WTC11 (cell line): ENCODE results near the gene AMPD1. TPM values are rescaled to one million over a fixed set of nuclear protein-coding genes. Genes with fewer than 3 reads are reported as not detected.

ENCODE experiments used
- ATAC-seq: fragments of 200-7000 bp; cut with Tn5 transposase; 2 replicates; pipeline ENCODE4 v1.10.0; 2021; ENCODE audit warnings: mild to moderate bottlenecking, moderate library complexity
- CTCF ChIA-PET: fragments of 300-600 bp; sonication (Branson Sonifier 250); formaldehyde crosslinking; loops from one replicate; lab custom pipeline; 2021; ENCODE audit warnings: antibody characterized with exemption; lab: Charles Lee
- POLR2A ChIA-PET: fragments of 350-600 bp; sonication (Branson Sonifier 250); formaldehyde crosslinking; loops from one replicate; lab custom pipeline; 2021; ENCODE audit warnings: antibody characterized with exemption; lab: Charles Lee
- DNase-seq: peaks from one replicate; pipeline ENCODE4 v3.0.0; 2021; ENCODE audit warnings: low spot score
- H3K27ac Mint-ChIP-seq: 2 replicates; pipeline ENCODE4 v1.8.0; 2021; ENCODE audit warnings: mixed read lengths
- H3K27me3 Mint-ChIP-seq: 2 replicates; pipeline ENCODE4 v1.8.0; 2021; ENCODE audit warnings: low read depth, mild to moderate bottlenecking, moderate library complexity, mixed read lengths
- H3K36me3 Mint-ChIP-seq: 2 replicates; pipeline ENCODE4 v1.8.0; 2021; ENCODE audit warnings: mixed read lengths
- H3K4me1 Mint-ChIP-seq: 2 replicates; pipeline ENCODE4 v1.8.0; 2022; ENCODE audit warnings: mixed read lengths
- H3K4me3 Mint-ChIP-seq: 2 replicates; pipeline ENCODE4 v1.8.0; 2021; ENCODE audit warnings: mild to moderate bottlenecking, moderate library complexity, mixed read lengths
- H3K9me3 Mint-ChIP-seq: 2 replicates; pipeline ENCODE4 v1.8.0; 2021; ENCODE audit warnings: mixed read lengths
- ATF2 ChIP-seq: sonication (generic); formaldehyde crosslinking; IDR thresholded peaks from 2 replicates; pipeline ENCODE4 v1.8.1; 2022; ENCODE audit warnings: low read depth, missing genetic modification reagents, borderline replicate concordance
- CBFB ChIP-seq: sonication (generic); formaldehyde crosslinking; IDR thresholded peaks from 2 replicates; pipeline ENCODE4 v1.8.1; 2022; ENCODE audit warnings: mild to moderate bottlenecking, low read depth, missing genetic modification reagents
- CREB1 ChIP-seq: sonication (generic); formaldehyde crosslinking; IDR thresholded peaks from 2 replicates; pipeline ENCODE4 v1.8.0; 2023; ENCODE audit warnings: mild to moderate bottlenecking, missing genetic modification reagents
- KAT7 ChIP-seq: sonication (generic); formaldehyde crosslinking; IDR thresholded peaks from 2 replicates; pipeline ENCODE4 v1.8.1; 2023; ENCODE audit warnings: missing genetic modification reagents, mild to moderate bottlenecking, borderline replicate concordance
- MAX ChIP-seq: sonication (generic); formaldehyde crosslinking; IDR thresholded peaks from 2 replicates; pipeline ENCODE4 v1.8.0; 2022; ENCODE audit warnings: mild to moderate bottlenecking, missing genetic modification reagents
- MYBL2 ChIP-seq: sonication (generic); formaldehyde crosslinking; IDR thresholded peaks from 2 replicates; pipeline ENCODE4 v1.8.1; 2023; ENCODE audit warnings: mild to moderate bottlenecking, moderate library complexity, missing genetic modification reagents
- NFE2L1 ChIP-seq: sonication (generic); formaldehyde crosslinking; IDR thresholded peaks from 2 replicates; pipeline ENCODE4 v1.8.1; 2023; ENCODE audit warnings: missing genetic modification reagents
- NR1H2 ChIP-seq: sonication (generic); formaldehyde crosslinking; IDR thresholded peaks from 2 replicates; pipeline ENCODE4 v1.9.0; 2021; ENCODE audit warnings: mild to moderate bottlenecking, moderate library complexity, missing genetic modification reagents
- ZBTB21 ChIP-seq: sonication (generic); formaldehyde crosslinking; IDR thresholded peaks from 2 replicates; pipeline ENCODE4 v1.8.1; 2023; ENCODE audit warnings: mild to moderate bottlenecking, missing genetic modification reagents, borderline replicate concordance
- ZMAT4 ChIP-seq: fragments of 250-450 bp; sonication (Bioruptor Pico); IDR thresholded peaks from 2 replicates; pipeline ENCODE4 v1.9.0; 2021; ENCODE audit warnings: mild to moderate bottlenecking
- ZNF138 ChIP-seq: sonication (generic); formaldehyde crosslinking; conservative IDR thresholded peaks from 2 replicates; pipeline ENCODE4 v1.8.1; 2022; ENCODE audit warnings: mild to moderate bottlenecking, moderate library complexity, missing genetic modification reagents
- ZNF232 ChIP-seq: sonication (generic); formaldehyde crosslinking; IDR thresholded peaks from 2 replicates; pipeline ENCODE4 v1.8.0; 2022; ENCODE audit warnings: mild to moderate bottlenecking, missing genetic modification reagents
- ZNF263 ChIP-seq: sonication (generic); formaldehyde crosslinking; IDR thresholded peaks from 2 replicates; pipeline ENCODE4 v1.8.1; 2022; ENCODE audit warnings: low read depth, mild to moderate bottlenecking, moderate library complexity, missing genetic modification reagents
- ZNF425 ChIP-seq: fragments of 250-450 bp; sonication (Bioruptor Pico); conservative IDR thresholded peaks from 2 replicates; pipeline ENCODE4 v1.9.0; 2021; ENCODE audit warnings: mild to moderate bottlenecking
- total RNA-seq: library from RNA; stranded (reverse); gene quantifications from 3 replicates; pipeline ENCODE4 v1.2.3, GENCODE V29; 2021
- TF ChIP-seq, protein P1 (sequence below): sonication (generic); formaldehyde crosslinking; IDR thresholded peaks from 2 replicates; pipeline ENCODE4 v1.8.1; 2022; ENCODE audit warnings: mild to moderate bottlenecking, moderate library complexity, missing genetic modification reagents
- TF ChIP-seq, protein P2 (sequence below): fragments of 250-450 bp; sonication (Bioruptor Pico); IDR thresholded peaks from 2 replicates; pipeline ENCODE4 v1.9.0; 2021; ENCODE audit warnings: mild to moderate bottlenecking, borderline replicate concordance
- TF ChIP-seq, protein P3 (sequence below): sonication (generic); formaldehyde crosslinking; IDR thresholded peaks from 2 replicates; pipeline ENCODE4 v1.8.0; 2023; ENCODE audit warnings: missing genetic modification reagents
- TF ChIP-seq, protein P4 (sequence below): sonication (generic); formaldehyde crosslinking; IDR thresholded peaks from 2 replicates; pipeline ENCODE4 v1.8.0; 2023; ENCODE audit warnings: missing genetic modification reagents, mild to moderate bottlenecking, borderline replicate concordance

The AMPD1 gene
- total RNA-seq, 1 experiment from 2014 or later, result not detected

DNA sequence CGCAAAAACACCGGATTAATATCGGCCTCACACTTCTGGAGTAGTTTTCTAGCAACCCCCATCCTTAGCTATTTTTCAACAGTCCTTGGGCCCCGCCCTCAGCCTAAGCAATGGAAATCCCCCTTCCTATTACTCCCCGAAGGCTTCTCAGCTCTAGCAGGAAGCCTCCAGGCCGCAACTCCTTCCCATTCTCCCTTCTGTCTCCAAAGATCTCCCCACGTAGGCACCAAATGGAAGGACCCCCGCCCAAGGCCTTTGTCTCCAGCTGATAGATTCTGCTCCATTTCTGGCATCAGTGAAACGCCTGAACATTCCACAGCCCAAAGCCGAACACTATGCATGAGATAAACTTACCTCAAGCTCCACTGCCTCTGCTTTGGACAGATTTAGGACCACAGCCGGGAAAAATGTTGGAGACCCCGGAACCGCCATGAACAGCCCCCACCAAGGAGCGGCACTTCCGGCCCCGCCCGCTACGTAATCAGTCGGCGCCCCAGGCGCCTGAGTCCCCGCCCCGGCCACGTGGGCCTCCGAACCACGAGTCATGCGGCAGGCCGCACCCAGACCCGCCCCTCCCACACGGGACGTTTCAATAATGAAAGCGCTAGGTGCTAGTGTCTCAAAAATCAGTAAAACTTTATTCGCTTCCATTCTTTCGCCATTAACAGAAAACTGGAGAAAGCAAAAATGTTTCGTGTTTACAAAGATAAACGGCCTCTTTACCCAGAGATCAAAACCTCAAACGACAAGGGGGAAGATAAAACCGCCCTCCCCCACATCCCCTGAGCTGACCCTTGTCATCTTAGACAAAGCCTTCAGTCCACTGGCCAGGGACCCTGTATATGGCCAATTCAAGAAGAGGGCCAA is 21.2 kb upstream of the AMPD1 start, which contains the start of gene NRAS (continued):
- TF ChIP-seq ATF2 (0 out of 2 replicates have a peak, but pooled peaks have one; percentile 42), KAT7 (0 out of 2 replicates have a peak, but pooled peaks have one; percentile 62), ZNF263 (CRISPR knock-in tag) (no peak), CBFB (CRISPR knock-in tag) (no peak), ZNF425 (CRISPR knock-in tag) (peak; percentile 80; the same call in 1 of the 2 replicates), ZBTB21 (no peak), CREB1 (CRISPR knock-in tag) (no peak; the same call in 1 of the 2 replicates)
- TF ChIP-seq, protein P1, sequence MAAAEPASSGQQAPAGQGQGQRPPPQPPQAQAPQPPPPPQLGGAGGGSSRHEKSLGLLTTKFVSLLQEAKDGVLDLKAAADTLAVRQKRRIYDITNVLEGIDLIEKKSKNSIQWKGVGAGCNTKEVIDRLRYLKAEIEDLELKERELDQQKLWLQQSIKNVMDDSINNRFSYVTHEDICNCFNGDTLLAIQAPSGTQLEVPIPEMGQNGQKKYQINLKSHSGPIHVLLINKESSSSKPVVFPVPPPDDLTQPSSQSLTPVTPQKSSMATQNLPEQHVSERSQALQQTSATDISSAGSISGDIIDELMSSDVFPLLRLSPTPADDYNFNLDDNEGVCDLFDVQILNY (CRISPR knock-in tag), result no peak
- TF ChIP-seq, protein P2, sequence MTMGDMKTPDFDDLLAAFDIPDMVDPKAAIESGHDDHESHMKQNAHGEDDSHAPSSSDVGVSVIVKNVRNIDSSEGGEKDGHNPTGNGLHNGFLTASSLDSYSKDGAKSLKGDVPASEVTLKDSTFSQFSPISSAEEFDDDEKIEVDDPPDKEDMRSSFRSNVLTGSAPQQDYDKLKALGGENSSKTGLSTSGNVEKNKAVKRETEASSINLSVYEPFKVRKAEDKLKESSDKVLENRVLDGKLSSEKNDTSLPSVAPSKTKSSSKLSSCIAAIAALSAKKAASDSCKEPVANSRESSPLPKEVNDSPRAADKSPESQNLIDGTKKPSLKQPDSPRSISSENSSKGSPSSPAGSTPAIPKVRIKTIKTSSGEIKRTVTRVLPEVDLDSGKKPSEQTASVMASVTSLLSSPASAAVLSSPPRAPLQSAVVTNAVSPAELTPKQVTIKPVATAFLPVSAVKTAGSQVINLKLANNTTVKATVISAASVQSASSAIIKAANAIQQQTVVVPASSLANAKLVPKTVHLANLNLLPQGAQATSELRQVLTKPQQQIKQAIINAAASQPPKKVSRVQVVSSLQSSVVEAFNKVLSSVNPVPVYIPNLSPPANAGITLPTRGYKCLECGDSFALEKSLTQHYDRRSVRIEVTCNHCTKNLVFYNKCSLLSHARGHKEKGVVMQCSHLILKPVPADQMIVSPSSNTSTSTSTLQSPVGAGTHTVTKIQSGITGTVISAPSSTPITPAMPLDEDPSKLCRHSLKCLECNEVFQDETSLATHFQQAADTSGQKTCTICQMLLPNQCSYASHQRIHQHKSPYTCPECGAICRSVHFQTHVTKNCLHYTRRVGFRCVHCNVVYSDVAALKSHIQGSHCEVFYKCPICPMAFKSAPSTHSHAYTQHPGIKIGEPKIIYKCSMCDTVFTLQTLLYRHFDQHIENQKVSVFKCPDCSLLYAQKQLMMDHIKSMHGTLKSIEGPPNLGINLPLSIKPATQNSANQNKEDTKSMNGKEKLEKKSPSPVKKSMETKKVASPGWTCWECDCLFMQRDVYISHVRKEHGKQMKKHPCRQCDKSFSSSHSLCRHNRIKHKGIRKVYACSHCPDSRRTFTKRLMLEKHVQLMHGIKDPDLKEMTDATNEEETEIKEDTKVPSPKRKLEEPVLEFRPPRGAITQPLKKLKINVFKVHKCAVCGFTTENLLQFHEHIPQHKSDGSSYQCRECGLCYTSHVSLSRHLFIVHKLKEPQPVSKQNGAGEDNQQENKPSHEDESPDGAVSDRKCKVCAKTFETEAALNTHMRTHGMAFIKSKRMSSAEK, result peak; percentile 83; the same call in 1 of the 2 replicates
- TF ChIP-seq, protein P3, sequence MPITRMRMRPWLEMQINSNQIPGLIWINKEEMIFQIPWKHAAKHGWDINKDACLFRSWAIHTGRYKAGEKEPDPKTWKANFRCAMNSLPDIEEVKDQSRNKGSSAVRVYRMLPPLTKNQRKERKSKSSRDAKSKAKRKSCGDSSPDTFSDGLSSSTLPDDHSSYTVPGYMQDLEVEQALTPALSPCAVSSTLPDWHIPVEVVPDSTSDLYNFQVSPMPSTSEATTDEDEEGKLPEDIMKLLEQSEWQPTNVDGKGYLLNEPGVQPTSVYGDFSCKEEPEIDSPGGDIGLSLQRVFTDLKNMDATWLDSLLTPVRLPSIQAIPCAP (CRISPR knock-in tag), result no peak

DNA sequence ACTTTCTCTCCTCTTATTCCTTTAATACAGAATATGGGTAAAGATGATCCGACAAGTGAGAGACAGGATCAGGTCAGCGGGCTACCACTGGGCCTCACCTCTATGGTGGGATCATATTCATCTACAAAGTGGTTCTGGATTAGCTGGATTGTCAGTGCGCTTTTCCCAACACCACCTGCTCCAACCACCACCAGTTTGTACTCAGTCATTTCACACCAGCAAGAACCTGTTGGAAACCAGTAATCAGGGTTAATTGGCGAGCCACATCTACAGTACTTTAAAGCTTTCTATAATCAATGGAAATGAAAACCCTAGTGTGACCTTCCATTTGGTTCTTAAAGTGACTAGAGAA is 20.6 kb upstream of the AMPD1 start:
- CTCF ChIA-PET, result interaction anchor here (0.8 kb wide), 1 partner anchor 397 kb away, joined by 3 read pairs; no protein-coding TSS in a partner anchor
- TF ChIP-seq ZMAT4 (CRISPR knock-in tag), result no peak
- no peak for TF ChIP-seq MAX
- no peak for TF ChIP-seq NR1H2 (CRISPR knock-in tag)
- no peak for TF ChIP-seq MYBL2 (CRISPR knock-in tag)
- no peak for TF ChIP-seq ZBTB21
- no peak for TF ChIP-seq ZNF138 (CRISPR knock-in tag)
- TF ChIP-seq, protein P4, sequence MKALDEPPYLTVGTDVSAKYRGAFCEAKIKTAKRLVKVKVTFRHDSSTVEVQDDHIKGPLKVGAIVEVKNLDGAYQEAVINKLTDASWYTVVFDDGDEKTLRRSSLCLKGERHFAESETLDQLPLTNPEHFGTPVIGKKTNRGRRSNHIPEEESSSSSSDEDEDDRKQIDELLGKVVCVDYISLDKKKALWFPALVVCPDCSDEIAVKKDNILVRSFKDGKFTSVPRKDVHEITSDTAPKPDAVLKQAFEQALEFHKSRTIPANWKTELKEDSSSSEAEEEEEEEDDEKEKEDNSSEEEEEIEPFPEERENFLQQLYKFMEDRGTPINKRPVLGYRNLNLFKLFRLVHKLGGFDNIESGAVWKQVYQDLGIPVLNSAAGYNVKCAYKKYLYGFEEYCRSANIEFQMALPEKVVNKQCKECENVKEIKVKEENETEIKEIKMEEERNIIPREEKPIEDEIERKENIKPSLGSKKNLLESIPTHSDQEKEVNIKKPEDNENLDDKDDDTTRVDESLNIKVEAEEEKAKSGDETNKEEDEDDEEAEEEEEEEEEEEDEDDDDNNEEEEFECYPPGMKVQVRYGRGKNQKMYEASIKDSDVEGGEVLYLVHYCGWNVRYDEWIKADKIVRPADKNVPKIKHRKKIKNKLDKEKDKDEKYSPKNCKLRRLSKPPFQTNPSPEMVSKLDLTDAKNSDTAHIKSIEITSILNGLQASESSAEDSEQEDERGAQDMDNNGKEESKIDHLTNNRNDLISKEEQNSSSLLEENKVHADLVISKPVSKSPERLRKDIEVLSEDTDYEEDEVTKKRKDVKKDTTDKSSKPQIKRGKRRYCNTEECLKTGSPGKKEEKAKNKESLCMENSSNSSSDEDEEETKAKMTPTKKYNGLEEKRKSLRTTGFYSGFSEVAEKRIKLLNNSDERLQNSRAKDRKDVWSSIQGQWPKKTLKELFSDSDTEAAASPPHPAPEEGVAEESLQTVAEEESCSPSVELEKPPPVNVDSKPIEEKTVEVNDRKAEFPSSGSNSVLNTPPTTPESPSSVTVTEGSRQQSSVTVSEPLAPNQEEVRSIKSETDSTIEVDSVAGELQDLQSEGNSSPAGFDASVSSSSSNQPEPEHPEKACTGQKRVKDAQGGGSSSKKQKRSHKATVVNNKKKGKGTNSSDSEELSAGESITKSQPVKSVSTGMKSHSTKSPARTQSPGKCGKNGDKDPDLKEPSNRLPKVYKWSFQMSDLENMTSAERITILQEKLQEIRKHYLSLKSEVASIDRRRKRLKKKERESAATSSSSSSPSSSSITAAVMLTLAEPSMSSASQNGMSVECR (CRISPR knock-in tag), result no peak
- TF ChIP-seq NFE2L1 (CRISPR knock-in tag), result no peak
- TF ChIP-seq ZNF232, result no peak

More for the DNA sequence above, 20.6 kb upstream of the AMPD1 start:
- DNase-seq (no peak), ATAC-seq (no peak)
- peaks cover 43% of the 10 kb centered on the region for H3K36me3 Mint-ChIP-seq
- no peaks in the 10 kb centered on the region for H3K9me3 Mint-ChIP-seq
- no peaks in the 10 kb centered on the region for H3K27me3 Mint-ChIP-seq
- peak overlapping the region; percentile 99 for H3K27ac Mint-ChIP-seq
- POLR2A ChIA-PET, result interaction anchor here (0.8 to 2.0 kb wide), 3 partner anchors 16 to 46 kb away, joined by 3 to 7 read pairs (median 5); partner anchors contain the start of genes CSDE1 and DENND2C
- peaks cover 9% of the 10 kb centered on the region for H3K4me1 Mint-ChIP-seq
- peak overlapping the region; percentile 96 for H3K4me3 Mint-ChIP-seq
